Vagina (tissue), 2 donors: ENCODE data around the gene MYO10. TPM values are rescaled to one million over a fixed set of nuclear protein-coding genes. Genes with fewer than 3 reads are reported as not detected.

Source experiments
- DNase-seq, 2 donors: peaks; one replicate each; pipeline ENCODE4 v3.0.0-alpha.2; 2017; ENCODE audit errors: extremely low spot score in 2 of 2
- H3K27ac ChIP-seq: fragments of 200-600 bp; sonication (generic); one replicate; pipeline ENCODE4 v1.5.1; 2019
- H3K27me3 ChIP-seq: fragments of 200-600 bp; sonication (generic); one replicate; pipeline ENCODE4 v1.5.1; 2019
- H3K36me3 ChIP-seq, 2 donors: fragments of 200-600 bp; sonication (generic); one replicate each; pipeline ENCODE4 v1.5.1; 2017 to 2019
- H3K4me1 ChIP-seq: fragments of 200-600 bp; sonication (generic); one replicate; pipeline ENCODE4 v1.5.1; 2019
- H3K4me3 ChIP-seq, 2 donors: fragments of 200-600 bp; sonication (generic); 1 replicate in 1 of 2; 2 replicates in 1 of 2; pipeline ENCODE4 v1.5.1; 2016 to 2019
- H3K9me3 ChIP-seq: fragments of 200-600 bp; sonication (generic); one replicate; pipeline ENCODE4 v1.5.1; 2019
- POLR2A ChIP-seq, 2 donors: fragments of 450-650 bp; IDR thresholded peaks; one replicate each; pipeline ENCODE4 v1.6.1; 2017; ENCODE audit warnings: antibody characterized with exemption in 2 of 2, mild to moderate bottlenecking in 2 of 2, moderate library complexity in 2 of 2
- POLR2AphosphoS5 ChIP-seq, 2 donors: sonication (generic); formaldehyde crosslinking; IDR thresholded peaks; one replicate each; pipeline ENCODE4 v1.9.0; 2017; ENCODE audit warnings: antibody characterized with exemption in 2 of 2, mild to moderate bottlenecking in 2 of 2, low read depth in 1 of 2; ENCODE audit not compliant: insufficient read depth in 1 of 2
- intact Hi-C: fragments of 100-400 bp; cut with DNase I; formaldehyde crosslinking; loops from one replicate; pipeline ENCODE4 v1.15.1; 2023
- total RNA-seq: library from RNA; depleted of rRNA; stranded (reverse); fragments of >200 nt; gene quantifications from one replicate; pipeline ENCODE4 v1.2.3, GENCODE V29; 2016
- TF ChIP-seq, protein P1 (sequence below), 3 experiments: fragments of 450-650 bp in 2 of 3; fragments of 200-600 bp in 1 of 3; sonication (generic) in 1 of 3; IDR thresholded peaks; one replicate each; pipeline ENCODE4 v1.5.1; 2017 to 2019; ENCODE audit warnings: antibody characterized with exemption in 3 of 3, mild to moderate bottlenecking in 2 of 3, moderate library complexity in 2 of 3

Gene MYO10
- total RNA-seq, 1 donor from 2014 or later = 22.1 TPM

DNA sequence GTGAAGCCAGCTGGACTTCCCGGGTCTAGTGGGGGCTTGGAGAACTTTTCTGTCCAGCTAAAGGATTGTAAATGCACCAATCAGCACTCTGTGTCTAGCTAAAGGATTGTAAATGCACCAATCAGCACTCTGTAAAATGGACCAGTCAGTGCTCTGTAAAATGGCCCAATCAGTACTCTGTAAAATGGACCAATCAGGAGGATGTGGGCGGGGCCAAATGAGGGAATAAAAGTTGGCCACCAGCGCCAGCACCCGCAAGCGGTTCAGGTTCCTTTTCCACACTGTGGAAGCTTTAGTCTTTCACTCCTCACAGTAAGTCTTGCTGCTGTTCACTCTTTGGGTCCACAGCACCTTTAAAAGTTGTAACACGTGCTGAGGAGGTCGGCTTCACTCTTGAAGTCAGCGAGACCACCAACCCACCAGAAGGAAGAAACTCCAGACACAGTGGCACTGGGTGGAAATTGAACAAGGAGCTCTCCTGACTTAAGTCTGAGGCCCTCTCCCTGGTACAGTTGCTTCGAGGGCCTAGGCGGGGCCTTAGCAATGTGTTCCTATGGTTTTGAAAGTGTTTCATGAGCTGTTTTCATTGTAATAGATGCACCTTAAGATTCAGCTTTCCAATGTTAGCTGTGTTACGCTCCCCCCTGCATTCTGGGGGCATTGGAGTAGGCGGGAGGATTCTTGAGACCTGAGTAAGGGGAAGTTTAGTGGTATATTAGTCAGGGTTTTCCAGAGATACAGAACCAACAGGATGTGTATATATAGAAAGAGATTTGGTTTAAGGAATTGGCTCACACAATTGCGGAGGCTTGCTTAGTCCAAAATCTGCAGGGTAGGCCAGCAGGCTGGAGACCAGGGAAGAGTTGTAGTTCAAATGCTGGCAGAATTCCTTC is 21.5 kb upstream of the MYO10 start:
- Histone ChIP-seq H3K36me3 (no peaks in the 10 kb centered on the region), H3K4me3 (no peak overlapping the region), H3K4me1 (no peaks in the 10 kb centered on the region), H3K27ac (no peak overlapping the region), H3K9me3 (no peaks in the 10 kb centered on the region), H3K27me3 (no peaks in the 10 kb centered on the region)
- intact Hi-C loops = no loop called here
- no peak for DNase-seq
- TF ChIP-seq POLR2A (IDR thresholded peaks at IDR 0.05) (no peak), POLR2AphosphoS5 (IDR thresholded peaks at IDR 0.05; ENCODE audit: insufficient read depth in 1 of 2, low read depth in 1 of 2) (no peak)
- TF ChIP-seq, protein P1, sequence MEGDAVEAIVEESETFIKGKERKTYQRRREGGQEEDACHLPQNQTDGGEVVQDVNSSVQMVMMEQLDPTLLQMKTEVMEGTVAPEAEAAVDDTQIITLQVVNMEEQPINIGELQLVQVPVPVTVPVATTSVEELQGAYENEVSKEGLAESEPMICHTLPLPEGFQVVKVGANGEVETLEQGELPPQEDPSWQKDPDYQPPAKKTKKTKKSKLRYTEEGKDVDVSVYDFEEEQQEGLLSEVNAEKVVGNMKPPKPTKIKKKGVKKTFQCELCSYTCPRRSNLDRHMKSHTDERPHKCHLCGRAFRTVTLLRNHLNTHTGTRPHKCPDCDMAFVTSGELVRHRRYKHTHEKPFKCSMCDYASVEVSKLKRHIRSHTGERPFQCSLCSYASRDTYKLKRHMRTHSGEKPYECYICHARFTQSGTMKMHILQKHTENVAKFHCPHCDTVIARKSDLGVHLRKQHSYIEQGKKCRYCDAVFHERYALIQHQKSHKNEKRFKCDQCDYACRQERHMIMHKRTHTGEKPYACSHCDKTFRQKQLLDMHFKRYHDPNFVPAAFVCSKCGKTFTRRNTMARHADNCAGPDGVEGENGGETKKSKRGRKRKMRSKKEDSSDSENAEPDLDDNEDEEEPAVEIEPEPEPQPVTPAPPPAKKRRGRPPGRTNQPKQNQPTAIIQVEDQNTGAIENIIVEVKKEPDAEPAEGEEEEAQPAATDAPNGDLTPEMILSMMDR (IDR thresholded peaks at IDR 0.05) = no peak

DNA sequence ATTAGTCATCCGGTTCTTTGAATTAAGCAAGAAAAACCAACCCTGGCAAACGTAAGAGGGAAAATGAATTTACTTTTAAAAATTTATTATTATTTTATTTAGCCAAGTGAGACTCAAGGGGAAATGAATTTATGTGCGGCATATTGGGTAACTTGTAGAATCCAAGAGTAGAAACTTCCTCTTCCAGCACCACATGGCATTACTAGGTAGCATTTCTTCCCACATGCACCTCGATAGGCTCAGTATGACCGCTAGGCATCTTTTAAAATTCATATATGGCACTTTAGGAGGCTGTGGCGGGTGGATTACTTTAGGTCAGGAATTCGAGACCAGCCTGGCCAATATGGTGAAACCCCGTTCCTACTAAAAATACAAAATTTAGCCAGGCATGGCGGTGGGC is 17.6 kb upstream of the MYO10 start:
- no peak for TF ChIP-seq POLR2AphosphoS5 (IDR thresholded peaks at IDR 0.05; ENCODE audit: insufficient read depth in 1 of 2, low read depth in 1 of 2)
- TF ChIP-seq, protein P1 (IDR thresholded peaks at IDR 0.05) = no peak
- TF ChIP-seq POLR2A (IDR thresholded peaks at IDR 0.05) = no peak
- Histone ChIP-seq H3K27me3 (no peaks in the 10 kb centered on the region), H3K9me3 (no peaks in the 10 kb centered on the region), H3K27ac (no peak overlapping the region), H3K4me1 (no peaks in the 10 kb centered on the region), H3K36me3 (no peaks in the 10 kb centered on the region), H3K4me3 (no peak overlapping the region)
- DNase-seq = no peak
- intact Hi-C loops = no loop called here

DNA sequence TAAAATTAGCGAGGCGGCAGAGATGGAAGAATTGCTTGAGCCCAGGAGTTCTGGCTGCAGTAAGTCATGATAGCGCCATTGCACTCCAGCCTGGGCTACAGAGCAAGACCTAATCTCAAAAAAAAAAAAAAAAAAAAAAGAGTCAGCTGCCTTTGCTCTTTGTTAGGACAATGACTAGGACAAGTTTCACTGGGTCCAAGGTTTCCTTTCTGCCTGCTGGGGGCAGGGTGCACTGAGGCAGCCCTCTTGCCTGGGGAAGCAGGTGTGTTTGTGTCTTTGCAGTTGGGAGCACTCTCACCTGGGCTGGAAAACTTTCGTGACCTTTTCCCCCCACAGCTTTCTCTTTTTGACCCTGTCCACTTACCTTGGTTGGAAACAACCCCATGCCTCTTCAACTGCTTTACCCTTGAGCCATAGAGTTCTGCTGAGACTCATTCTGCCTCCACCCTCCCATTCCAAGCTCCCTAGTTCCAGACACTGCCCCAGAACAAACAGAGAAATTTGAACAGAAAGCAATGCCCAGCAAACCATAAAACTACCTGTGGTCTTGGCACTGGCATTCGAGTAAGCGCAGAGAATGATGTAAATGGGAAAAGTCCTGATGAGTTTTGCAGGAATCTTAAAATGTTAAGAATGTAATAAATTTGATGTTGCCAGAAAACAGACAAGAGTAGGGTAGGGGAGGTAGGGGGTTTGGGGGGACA is 17.0 kb upstream of the MYO10 start:
- no peaks in the 10 kb centered on the region for H3K9me3 ChIP-seq
- no peak overlapping the region for H3K4me3 ChIP-seq
- H3K27me3 ChIP-seq = no peaks in the 10 kb centered on the region
- no peak for TF ChIP-seq POLR2AphosphoS5 (IDR thresholded peaks at IDR 0.05; ENCODE audit: insufficient read depth in 1 of 2, low read depth in 1 of 2)
- TF ChIP-seq POLR2A (IDR thresholded peaks at IDR 0.05) = no peak
- TF ChIP-seq, protein P1 (IDR thresholded peaks at IDR 0.05) = no peak
- H3K36me3 ChIP-seq = no peaks in the 10 kb centered on the region
- no peaks in the 10 kb centered on the region for H3K4me1 ChIP-seq
- no peak for DNase-seq
- intact Hi-C loops = no loop called here
- no peak overlapping the region for H3K27ac ChIP-seq

DNA sequence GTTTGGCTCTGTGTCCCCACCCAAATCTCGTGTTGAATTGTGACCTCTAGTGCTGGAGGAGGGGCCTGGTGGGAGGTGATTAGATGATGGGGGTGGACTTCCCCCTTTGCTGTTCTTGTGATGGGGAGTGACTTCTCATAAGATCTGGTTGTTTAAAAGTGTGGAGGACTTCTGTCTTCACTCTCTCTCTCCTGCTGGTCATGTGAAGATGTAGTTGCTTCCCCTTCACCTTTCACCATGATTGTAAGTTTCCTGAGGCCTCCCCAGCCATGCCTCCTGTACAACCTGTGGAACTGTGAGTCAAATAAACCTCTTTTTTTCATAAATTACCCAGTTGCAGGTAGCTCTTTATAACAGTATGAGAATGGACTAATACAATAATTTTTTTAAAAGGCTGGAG is 10.6 kb upstream of the MYO10 start:
- H3K36me3 ChIP-seq = no peaks in the 10 kb centered on the region
- no peak for DNase-seq
- no peaks in the 10 kb centered on the region for H3K9me3 ChIP-seq
- H3K4me3 ChIP-seq = no peak overlapping the region
- no peaks in the 10 kb centered on the region for H3K27me3 ChIP-seq
- intact Hi-C loops = no loop called here
- no peak overlapping the region for H3K27ac ChIP-seq
- no peaks in the 10 kb centered on the region for H3K4me1 ChIP-seq
- TF ChIP-seq POLR2A (IDR thresholded peaks at IDR 0.05) (no peak), POLR2AphosphoS5 (IDR thresholded peaks at IDR 0.05; ENCODE audit: insufficient read depth in 1 of 2, low read depth in 1 of 2) (no peak)
- TF ChIP-seq, protein P1 (IDR thresholded peaks at IDR 0.05) = no peak
